Osteocyte (in vitro differentiated cells): ENCODE results near the gene FBN3. TPM values are rescaled to one million over a fixed set of nuclear protein-coding genes. Genes with fewer than 3 reads are reported as not detected.

Source experiments
- DNase-seq: peaks from one replicate; pipeline ENCODE4 v3.0.0; 2021; ENCODE audit warnings: mixed read lengths; ENCODE audit not compliant: unreplicated experiment; ENCODE audit errors: extremely low spot score
- H3K27ac Mint-ChIP-seq: one replicate; pipeline ENCODE4 v1.8.0; 2021; ENCODE audit warnings: mild to moderate bottlenecking, mixed read lengths; ENCODE audit not compliant: unreplicated experiment
- H3K27me3 Mint-ChIP-seq: one replicate; pipeline ENCODE4 v1.8.0; 2021; ENCODE audit warnings: mixed read lengths; ENCODE audit not compliant: unreplicated experiment
- H3K36me3 Mint-ChIP-seq: one replicate; pipeline ENCODE4 v1.8.0; 2021; ENCODE audit warnings: mixed read lengths; ENCODE audit not compliant: unreplicated experiment
- H3K4me1 Mint-ChIP-seq: one replicate; pipeline ENCODE4 v1.8.0; 2021; ENCODE audit warnings: mixed read lengths; ENCODE audit not compliant: unreplicated experiment
- H3K4me3 Mint-ChIP-seq: one replicate; pipeline ENCODE4 v1.8.0; 2021; ENCODE audit warnings: mild to moderate bottlenecking, moderate library complexity, mixed read lengths; ENCODE audit not compliant: unreplicated experiment
- H3K9me3 Mint-ChIP-seq: one replicate; pipeline ENCODE4 v1.8.0; 2021; ENCODE audit warnings: mixed read lengths; ENCODE audit not compliant: unreplicated experiment
- total RNA-seq: library from RNA; stranded (reverse); gene quantifications from 2 replicates; pipeline ENCODE4 v1.2.1, GENCODE V29; 2021
- TF ChIP-seq, protein P1 (sequence below): fragments of 200-600 bp; sonication (generic); IDR thresholded peaks from 2 replicates; pipeline ENCODE4 v1.5.0; 2021; ENCODE audit warnings: antibody characterized with exemption, mild to moderate bottlenecking, moderate library complexity

The FBN3 gene
- total RNA-seq, 1 donor from 2014 or later: 0.19 TPM

DNA sequence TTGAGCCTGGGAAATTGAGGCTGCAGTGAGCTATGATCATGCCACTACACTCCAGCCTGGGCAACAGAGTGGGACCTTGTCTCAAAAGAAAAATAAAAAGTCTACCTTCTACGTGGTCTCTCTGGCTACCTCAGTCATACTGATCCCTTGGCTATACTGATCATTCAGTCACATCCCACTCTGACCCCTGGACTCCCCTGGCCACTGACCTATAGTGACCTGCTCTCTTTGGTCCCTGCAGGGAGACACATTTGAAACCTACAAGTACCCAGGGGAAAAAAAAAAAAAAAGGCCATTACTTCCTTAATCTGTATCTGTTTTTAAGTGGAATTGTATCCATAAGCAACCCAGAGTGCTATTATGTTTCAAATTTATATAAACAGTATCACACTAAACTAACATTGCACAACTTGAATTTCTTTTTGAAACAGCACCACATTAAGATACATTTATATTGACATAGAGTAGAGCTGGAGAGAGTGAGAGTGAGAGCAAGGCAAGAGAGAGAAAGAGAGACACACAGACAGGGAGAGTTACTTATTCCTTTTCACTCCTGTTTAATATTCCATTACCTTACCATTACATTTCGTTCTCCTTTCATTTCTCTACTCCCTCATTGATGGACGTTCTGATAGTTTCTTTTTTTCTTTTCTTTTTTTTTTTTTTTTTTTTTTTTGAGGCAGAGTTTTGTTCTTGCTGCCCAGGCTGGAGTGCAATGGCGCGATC, 36.1 kb upstream of the FBN3 start:
- Mint-ChIP-seq H3K9me3 (no peaks in the 10 kb centered on the region), H3K36me3 (no peaks in the 10 kb centered on the region), H3K4me3 (no peak overlapping the region), H3K4me1 (no peaks in the 10 kb centered on the region), H3K27ac (no peak overlapping the region), H3K27me3 (peaks cover 7% of the 10 kb centered on the region)
- TF ChIP-seq, protein P1, sequence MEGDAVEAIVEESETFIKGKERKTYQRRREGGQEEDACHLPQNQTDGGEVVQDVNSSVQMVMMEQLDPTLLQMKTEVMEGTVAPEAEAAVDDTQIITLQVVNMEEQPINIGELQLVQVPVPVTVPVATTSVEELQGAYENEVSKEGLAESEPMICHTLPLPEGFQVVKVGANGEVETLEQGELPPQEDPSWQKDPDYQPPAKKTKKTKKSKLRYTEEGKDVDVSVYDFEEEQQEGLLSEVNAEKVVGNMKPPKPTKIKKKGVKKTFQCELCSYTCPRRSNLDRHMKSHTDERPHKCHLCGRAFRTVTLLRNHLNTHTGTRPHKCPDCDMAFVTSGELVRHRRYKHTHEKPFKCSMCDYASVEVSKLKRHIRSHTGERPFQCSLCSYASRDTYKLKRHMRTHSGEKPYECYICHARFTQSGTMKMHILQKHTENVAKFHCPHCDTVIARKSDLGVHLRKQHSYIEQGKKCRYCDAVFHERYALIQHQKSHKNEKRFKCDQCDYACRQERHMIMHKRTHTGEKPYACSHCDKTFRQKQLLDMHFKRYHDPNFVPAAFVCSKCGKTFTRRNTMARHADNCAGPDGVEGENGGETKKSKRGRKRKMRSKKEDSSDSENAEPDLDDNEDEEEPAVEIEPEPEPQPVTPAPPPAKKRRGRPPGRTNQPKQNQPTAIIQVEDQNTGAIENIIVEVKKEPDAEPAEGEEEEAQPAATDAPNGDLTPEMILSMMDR: no peak
- DNase-seq: no peak

DNA sequence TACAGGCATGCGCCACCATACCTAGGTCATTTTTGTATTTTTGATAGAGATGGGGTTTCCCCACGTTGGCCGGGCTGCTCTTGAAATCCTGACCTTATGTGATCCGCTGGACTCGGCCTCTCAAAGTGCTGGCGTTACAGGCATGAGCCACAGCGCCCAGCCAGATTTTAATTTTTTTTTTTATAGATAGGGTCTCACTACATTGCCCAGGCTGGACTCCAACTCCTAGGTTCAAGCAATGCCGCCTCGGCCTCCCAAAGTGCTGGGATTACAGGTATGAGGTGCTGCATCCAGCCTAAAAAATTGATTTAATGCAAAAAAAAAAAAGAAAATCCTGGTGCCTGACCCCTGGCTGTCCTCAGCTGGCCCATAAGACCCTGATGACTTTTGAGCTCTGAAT, 34.9 kb upstream of the FBN3 start:
- no peak overlapping the region for H3K4me3 Mint-ChIP-seq
- no peaks in the 10 kb centered on the region for H3K4me1 Mint-ChIP-seq
- no peak for DNase-seq
- H3K36me3 Mint-ChIP-seq: no peaks in the 10 kb centered on the region
- no peaks in the 10 kb centered on the region for H3K9me3 Mint-ChIP-seq
- no peak overlapping the region for H3K27ac Mint-ChIP-seq
- H3K27me3 Mint-ChIP-seq: peaks cover 7% of the 10 kb centered on the region
- TF ChIP-seq, protein P1: no peak

DNA sequence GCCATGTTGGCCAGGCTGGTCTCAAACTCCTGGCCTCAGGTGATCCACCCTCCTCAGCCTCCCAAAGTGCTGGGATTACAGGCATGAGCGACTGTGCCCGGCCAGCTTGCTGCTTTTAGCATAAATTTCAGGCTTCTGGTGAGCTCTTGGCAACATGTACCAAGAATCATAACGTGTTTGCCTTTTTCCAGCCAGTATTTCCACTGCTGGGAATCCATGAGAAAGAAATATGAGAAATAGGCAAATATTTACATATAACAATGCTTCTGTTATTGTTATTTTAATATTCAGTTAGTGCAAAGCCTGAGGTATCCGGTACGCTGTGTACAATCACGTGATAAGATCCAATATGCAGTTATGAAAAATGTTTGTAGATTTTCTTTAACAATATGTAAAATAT, 30.6 kb upstream of the FBN3 start:
- Mint-ChIP-seq H3K27ac (no peak overlapping the region), H3K4me1 (no peaks in the 10 kb centered on the region), H3K27me3 (peaks cover 3% of the 10 kb centered on the region), H3K4me3 (no peak overlapping the region), H3K9me3 (no peaks in the 10 kb centered on the region), H3K36me3 (no peaks in the 10 kb centered on the region)
- TF ChIP-seq, protein P1: no peak
- DNase-seq: no peak

DNA sequence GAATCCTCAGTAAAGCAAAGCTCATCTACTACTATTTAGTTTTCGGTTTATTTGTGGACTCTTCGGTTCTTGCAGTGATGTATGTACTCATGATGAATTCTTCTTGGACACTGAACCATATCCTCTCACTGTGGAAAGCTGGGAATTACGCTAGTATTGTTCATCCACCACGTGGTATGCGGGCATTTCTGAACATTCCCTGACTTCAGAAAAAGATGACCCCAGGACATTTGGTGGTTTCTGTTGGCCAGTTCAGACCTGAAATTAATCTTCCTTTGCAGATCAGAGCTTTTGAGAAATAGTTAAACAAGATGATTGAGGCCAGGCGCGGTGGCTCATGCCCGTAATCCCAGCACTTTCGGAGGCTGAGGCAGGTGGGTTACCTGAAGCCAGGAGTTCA, 25.3 kb upstream of the FBN3 start:
- DNase-seq: no peak
- peaks cover 3% of the 10 kb centered on the region for H3K27me3 Mint-ChIP-seq
- no peak overlapping the region for H3K27ac Mint-ChIP-seq
- TF ChIP-seq, protein P1: no peak
- no peak overlapping the region for H3K4me3 Mint-ChIP-seq
- H3K4me1 Mint-ChIP-seq: no peaks in the 10 kb centered on the region
- no peaks in the 10 kb centered on the region for H3K36me3 Mint-ChIP-seq
- no peaks in the 10 kb centered on the region for H3K9me3 Mint-ChIP-seq

DNA sequence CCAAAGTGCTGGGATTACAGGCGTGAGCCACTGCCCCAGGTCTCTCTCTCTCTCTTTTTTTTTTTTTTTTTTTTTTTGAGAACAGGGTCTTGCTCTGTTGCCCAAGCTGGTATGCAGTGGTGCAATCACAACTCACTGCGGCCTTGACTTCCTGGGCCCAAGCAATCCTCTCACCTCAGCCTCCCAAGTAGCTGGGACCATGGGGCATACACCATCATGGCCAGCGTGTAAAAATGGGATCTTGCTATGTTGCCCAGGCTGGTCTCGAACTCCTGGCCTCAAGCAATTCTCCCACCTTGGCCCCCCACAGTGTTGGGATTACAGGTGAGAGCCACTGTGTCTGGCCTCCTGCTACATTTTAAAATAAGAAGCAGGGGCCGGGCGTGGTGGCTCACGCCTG, 19.1 kb upstream of the FBN3 start:
- no peak for DNase-seq
- Mint-ChIP-seq H3K27me3 (peaks cover 5% of the 10 kb centered on the region), H3K4me1 (no peaks in the 10 kb centered on the region), H3K4me3 (no peak overlapping the region), H3K9me3 (no peaks in the 10 kb centered on the region), H3K36me3 (no peaks in the 10 kb centered on the region), H3K27ac (no peak overlapping the region)
- TF ChIP-seq, protein P1: no peak
